HepG2 (cell line): Measurements from ENCODE around the gene ARHGAP45. TPM values are rescaled to one million over a fixed set of nuclear protein-coding genes. Genes with fewer than 3 reads are reported as not detected.
A peak's percentile ranks its signal among the peaks of the same experiment; 100 is the strongest.

Experiments
- BATF2 ChIP-seq: sonication (generic); formaldehyde crosslinking; IDR thresholded peaks from 2 replicates; pipeline ENCODE4 v1.8.0; 2022; ENCODE audit warnings: mild to moderate bottlenecking, missing genetic modification reagents, moderate library complexity
- CENPT ChIP-seq: sonication (generic); formaldehyde crosslinking; IDR thresholded peaks from 2 replicates; pipeline ENCODE4 v1.8.0; 2022; ENCODE audit warnings: low read depth, mild to moderate bottlenecking, moderate library complexity, missing genetic modification reagents
- FLYWCH1 ChIP-seq: sonication (generic); formaldehyde crosslinking; IDR thresholded peaks from 2 replicates; pipeline ENCODE4 v1.8.1; 2023; ENCODE audit warnings: mild to moderate bottlenecking, missing genetic modification reagents
- GPBP1L1 ChIP-seq: sonication (generic); formaldehyde crosslinking; IDR thresholded peaks from 2 replicates; pipeline ENCODE4 v1.5.0; 2020; ENCODE audit warnings: mild to moderate bottlenecking, missing genetic modification reagents
- HDAC6 ChIP-seq: fragments of 200-600 bp; sonication (generic); IDR thresholded peaks from 2 replicates; pipeline ENCODE4 v1.7.0; 2017; ENCODE audit warnings: mild to moderate bottlenecking, antibody characterized with exemption, low read length, low read depth
- HOXA3 ChIP-seq: sonication (generic); formaldehyde crosslinking; IDR thresholded peaks from 2 replicates; pipeline ENCODE4 v1.5.0; 2020; ENCODE audit warnings: missing genetic modification reagents
- IRF1 ChIP-seq: sonication (generic); formaldehyde crosslinking; IDR thresholded peaks from 2 replicates; pipeline ENCODE4 v1.4.0; 2020; ENCODE audit warnings: low read depth, mild to moderate bottlenecking, missing genetic modification reagents
- ISL2 ChIP-seq: sonication (generic); formaldehyde crosslinking; IDR thresholded peaks from 2 replicates; pipeline ENCODE4 v1.5.0; 2020; ENCODE audit warnings: missing genetic modification reagents
- KDM4B ChIP-seq: sonication (generic); formaldehyde crosslinking; IDR thresholded peaks from 2 replicates; pipeline ENCODE4 v1.4.0; 2020; ENCODE audit warnings: missing genetic modification reagents
- POLR2AphosphoS2 ChIP-seq: IDR thresholded peaks from 2 replicates; pipeline ENCODE4 v1.6.1; 2011; ENCODE audit warnings: low read depth, low read length, improper control_type of control experiment
- TIGD3 ChIP-seq: sonication (generic); formaldehyde crosslinking; IDR thresholded peaks from 2 replicates; pipeline ENCODE4 v1.5.1; 2020; ENCODE audit warnings: mild to moderate bottlenecking, missing genetic modification reagents, borderline replicate concordance
- U2AF2 ChIP-seq: fragments of 200-400 bp; formaldehyde crosslinking; IDR thresholded peaks from 2 replicates; pipeline ENCODE4 v1.6.1; 2017; ENCODE audit warnings: low read depth, mild to moderate bottlenecking, low read length
- ZBTB49 ChIP-seq: sonication (generic); formaldehyde crosslinking; IDR thresholded peaks from 2 replicates; pipeline ENCODE4 v1.4.0; 2020; ENCODE audit warnings: missing genetic modification reagents, borderline replicate concordance
- ZNF430 ChIP-seq: sonication (generic); formaldehyde crosslinking; IDR thresholded peaks from 2 replicates; pipeline ENCODE4 v1.9.0; 2021; ENCODE audit warnings: mild to moderate bottlenecking, missing genetic modification reagents
- ZNF547 ChIP-seq: sonication (generic); formaldehyde crosslinking; IDR thresholded peaks from 2 replicates; pipeline ENCODE4 v1.5.1; 2020; ENCODE audit warnings: mild to moderate bottlenecking, missing genetic modification reagents
- ZNF558 ChIP-seq: sonication (generic); formaldehyde crosslinking; IDR thresholded peaks from 2 replicates; pipeline ENCODE4 v1.9.0; 2022; ENCODE audit warnings: mild to moderate bottlenecking, missing genetic modification reagents, borderline replicate concordance
- ZNF766 ChIP-seq: sonication (generic); formaldehyde crosslinking; IDR thresholded peaks from 2 replicates; pipeline ENCODE4 v1.5.0; 2020; ENCODE audit warnings: missing genetic modification reagents, borderline replicate concordance
- ZNF891 ChIP-seq: sonication (generic); formaldehyde crosslinking; IDR thresholded peaks from 2 replicates; pipeline ENCODE4 v1.5.0; 2020; ENCODE audit warnings: mild to moderate bottlenecking, missing genetic modification reagents
- polyA plus RNA-seq, 8 experiments: library from polyadenylated mRNA; depleted of rRNA in 3 of 8; stranded (reverse) in 7 of 8; unstranded in 1 of 8; fragments of >200 nt; fragmentation: Illumina TruSeq in 4 of 8; extraction: Trizol in 4 of 8; gene quantifications; 2 replicates each; pipeline versions ENCODE4 v1.2.1 to v1.2.3, GENCODE V29; 2011 to 2016; ENCODE audit warnings: low read depth in 4 of 8, missing spikeins in 1 of 8, mixed read lengths in 1 of 8; ENCODE audit not compliant: insufficient read depth in 1 of 8
- total RNA-seq, 5 experiments: library from RNA; depleted of rRNA; stranded (reverse); fragments of >200 nt; fragmentation: Illumina TruSeq; extraction: Trizol; gene quantifications; 2 replicates each; pipeline ENCODE4 v1.2.3, GENCODE V29; 2016; ENCODE audit warnings: low read depth in 1 of 5
- TF ChIP-seq, protein P1 (sequence below), 2 experiments: IDR thresholded peaks; 2 replicates each; pipeline ENCODE4 v1.6.1; 2011 to 2012; ENCODE audit warnings: low read length in 2 of 2, borderline replicate concordance in 1 of 2, low read depth in 1 of 2, mild to moderate bottlenecking in 1 of 2, moderate library complexity in 1 of 2

Gene ARHGAP45
- total and polyA plus RNA-seq, 2 of the 13 experiments (the other 11 are each of a cell fraction or from before 2014, with no cell fraction given): 0.84 to 32.0 TPM

GRCh38 chr19:1104311-1105007 lies 37.5 kb downstream of the ARHGAP45 start (continued):
- TF ChIP-seq, protein P1, sequence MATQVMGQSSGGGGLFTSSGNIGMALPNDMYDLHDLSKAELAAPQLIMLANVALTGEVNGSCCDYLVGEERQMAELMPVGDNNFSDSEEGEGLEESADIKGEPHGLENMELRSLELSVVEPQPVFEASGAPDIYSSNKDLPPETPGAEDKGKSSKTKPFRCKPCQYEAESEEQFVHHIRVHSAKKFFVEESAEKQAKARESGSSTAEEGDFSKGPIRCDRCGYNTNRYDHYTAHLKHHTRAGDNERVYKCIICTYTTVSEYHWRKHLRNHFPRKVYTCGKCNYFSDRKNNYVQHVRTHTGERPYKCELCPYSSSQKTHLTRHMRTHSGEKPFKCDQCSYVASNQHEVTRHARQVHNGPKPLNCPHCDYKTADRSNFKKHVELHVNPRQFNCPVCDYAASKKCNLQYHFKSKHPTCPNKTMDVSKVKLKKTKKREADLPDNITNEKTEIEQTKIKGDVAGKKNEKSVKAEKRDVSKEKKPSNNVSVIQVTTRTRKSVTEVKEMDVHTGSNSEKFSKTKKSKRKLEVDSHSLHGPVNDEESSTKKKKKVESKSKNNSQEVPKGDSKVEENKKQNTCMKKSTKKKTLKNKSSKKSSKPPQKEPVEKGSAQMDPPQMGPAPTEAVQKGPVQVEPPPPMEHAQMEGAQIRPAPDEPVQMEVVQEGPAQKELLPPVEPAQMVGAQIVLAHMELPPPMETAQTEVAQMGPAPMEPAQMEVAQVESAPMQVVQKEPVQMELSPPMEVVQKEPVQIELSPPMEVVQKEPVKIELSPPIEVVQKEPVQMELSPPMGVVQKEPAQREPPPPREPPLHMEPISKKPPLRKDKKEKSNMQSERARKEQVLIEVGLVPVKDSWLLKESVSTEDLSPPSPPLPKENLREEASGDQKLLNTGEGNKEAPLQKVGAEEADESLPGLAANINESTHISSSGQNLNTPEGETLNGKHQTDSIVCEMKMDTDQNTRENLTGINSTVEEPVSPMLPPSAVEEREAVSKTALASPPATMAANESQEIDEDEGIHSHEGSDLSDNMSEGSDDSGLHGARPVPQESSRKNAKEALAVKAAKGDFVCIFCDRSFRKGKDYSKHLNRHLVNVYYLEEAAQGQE (IDR thresholded peaks at IDR 0.05; ENCODE audit: borderline replicate concordance in 1 of 2, low read depth in 1 of 2, low read length in 2 of 2): no peak
- no peak for TF ChIP-seq CENPT (CRISPR knock-in tag)
- TF ChIP-seq ZBTB49 (CRISPR knock-in tag): no peak
- no peak for TF ChIP-seq GPBP1L1 (CRISPR knock-in tag)
- no peak for TF ChIP-seq U2AF2
- no peak for TF ChIP-seq IRF1
- 0 out of 2 replicates have a peak, but pooled peaks have one; percentile 6 for TF ChIP-seq ZNF430 (CRISPR knock-in tag)
- TF ChIP-seq ZNF766 (CRISPR knock-in tag): no peak
- no peak for TF ChIP-seq ZNF547 (CRISPR knock-in tag)
- TF ChIP-seq FLYWCH1: no peak
- TF ChIP-seq KDM4B (CRISPR knock-in tag): no peak
- TF ChIP-seq BATF2 (CRISPR knock-in tag): no peak
- no peak for TF ChIP-seq HDAC6
- no peak for TF ChIP-seq ZNF891 (CRISPR knock-in tag)
- TF ChIP-seq POLR2AphosphoS2: no peak
- no peak for TF ChIP-seq ISL2 (CRISPR knock-in tag)
- no peak for TF ChIP-seq TIGD3 (CRISPR knock-in tag)
- no peak; the same call in 1 of the 2 replicates for TF ChIP-seq ZNF558 (CRISPR knock-in tag)
- peak; percentile 50 for TF ChIP-seq HOXA3 (CRISPR knock-in tag)
